Cardiac septum (tissue), 1 donor: ENCODE data around the gene DNAJC5. TPM values are rescaled to one million over a fixed set of nuclear protein-coding genes. Genes with fewer than 3 reads are reported as not detected.
A peak's percentile ranks its signal among the peaks of the same experiment; 100 is the strongest.

Experiments
- DNase-seq: peaks from one replicate; pipeline ENCODE4 v3.0.0-alpha.2; 2020; ENCODE audit warnings: low spot score
- intact Hi-C: fragments of 100-400 bp; cut with DNase I; formaldehyde crosslinking; loops from one replicate; pipeline ENCODE4 v1.14.0; 2022
- total RNA-seq: library from RNA; stranded (reverse); fragmentation: NEBNext Ultra II Directional; extraction: Animal tissue kit (Norgen Biotek cat#: 25700); gene quantifications from one replicate; pipeline ENCODE4 v1.2.1, GENCODE V29; 2021
- donor health status: DM: no; HTN: no; CAD: no.

DNAJC5 gene
- total RNA-seq, 1 donor from 2014 or later: 36.1 TPM

- no peak for DNase-seq
- intact Hi-C loops: no loop called here
These were observed 13.3 kb upstream of the DNAJC5 start for GRCh38 chr20:63881451-63882226.

DNA sequence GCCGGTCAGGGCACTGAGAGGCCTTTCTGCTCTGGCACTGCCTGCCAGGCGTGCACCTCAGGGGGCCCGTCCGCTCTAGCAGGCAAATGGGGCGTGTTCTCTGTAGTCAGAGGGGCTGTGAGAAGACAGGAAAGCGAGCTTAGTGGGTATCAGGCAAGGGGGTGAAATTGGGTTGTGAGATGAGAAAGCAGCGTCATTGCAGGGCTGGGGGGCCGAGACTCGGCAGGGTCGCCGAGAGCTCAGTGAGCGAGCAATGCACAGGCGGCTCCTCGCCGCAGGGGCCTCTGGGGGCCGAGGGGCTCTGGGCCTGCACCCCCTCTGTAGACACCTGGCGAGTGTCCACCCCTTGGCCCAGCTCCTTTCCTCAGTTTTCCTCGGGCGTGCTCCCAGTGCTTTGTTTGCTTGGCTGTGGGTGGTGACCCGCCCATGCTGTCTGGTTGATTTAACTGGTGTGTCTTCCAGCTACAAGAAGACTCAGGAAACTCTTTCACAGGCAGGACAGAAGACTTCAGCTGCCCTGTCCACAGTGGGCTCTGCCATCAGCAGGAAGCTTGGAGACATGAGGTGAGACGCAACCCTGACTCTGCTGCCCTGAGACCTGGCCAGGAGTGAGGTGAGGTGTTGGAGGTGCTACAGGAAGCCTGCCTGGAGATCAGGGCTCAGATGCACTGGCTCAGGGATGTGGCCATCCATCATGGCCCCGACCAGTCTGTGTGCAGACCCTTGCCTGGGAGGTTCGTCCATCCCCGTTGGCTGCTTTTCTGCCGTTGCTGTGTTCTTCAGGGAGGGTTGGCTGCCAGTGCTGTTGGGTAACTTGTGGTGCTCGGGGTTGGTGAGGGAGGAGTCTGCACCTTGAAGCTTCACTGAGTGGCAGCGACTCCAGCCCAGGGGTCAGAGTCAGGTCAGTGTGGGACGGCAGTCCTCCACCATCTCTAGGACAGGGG lies 12.4 kb upstream of the DNAJC5 start:
- no peak for DNase-seq
- intact Hi-C loops: no loop called here

GRCh38 chr20:63883201-63883593 lies 11.7 kb upstream of the DNAJC5 start:
- intact Hi-C loops: no loop called here
- no peak for DNase-seq

GRCh38 chr20:63884506-63885263 lies 10.2 kb upstream of the DNAJC5 start:
- no peak for DNase-seq
- intact Hi-C loops: no loop called here

DNA sequence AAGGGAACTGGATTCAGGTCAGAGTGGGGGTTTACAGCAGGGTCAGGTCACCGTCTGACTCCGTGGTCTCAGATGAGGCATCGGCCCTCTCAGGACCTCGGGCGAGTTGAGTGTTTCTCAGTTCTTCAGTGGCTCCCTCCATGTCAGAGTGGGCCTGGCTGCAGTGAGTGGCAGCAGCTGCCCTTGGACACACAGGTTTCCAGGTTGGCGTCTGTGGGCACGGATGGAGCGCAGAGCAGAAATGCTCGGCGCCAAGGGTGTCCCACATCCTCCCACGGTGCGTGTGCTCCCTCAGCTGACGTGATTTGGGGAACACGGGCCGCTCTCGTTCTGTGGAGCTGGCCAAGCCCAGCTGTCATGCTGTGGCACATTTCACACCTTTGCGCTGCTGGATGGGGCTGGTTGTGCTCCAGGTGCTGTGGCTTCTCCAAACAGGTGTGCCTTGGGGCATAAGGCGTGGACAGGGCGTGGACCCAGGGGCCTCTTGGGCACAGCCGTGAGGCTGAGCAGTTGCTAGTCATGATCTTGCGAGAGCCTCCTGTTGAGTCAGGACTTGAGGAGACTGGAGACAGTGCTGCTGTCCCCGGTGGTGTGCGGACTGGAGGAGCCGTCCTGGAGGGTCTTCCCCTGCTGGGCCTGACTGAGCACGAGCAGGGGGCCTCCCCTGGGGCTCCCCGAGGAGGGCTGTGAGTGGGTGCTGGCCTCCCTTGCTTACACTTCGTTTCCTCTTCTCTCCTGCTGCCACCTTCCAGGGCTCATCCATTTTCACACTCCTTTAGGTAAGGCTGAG lies 9.5 kb upstream of the DNAJC5 start:
- intact Hi-C loops: no loop called here
- DNase-seq: no peak

- intact Hi-C loops: no loop called here
- DNase-seq: no peak
These were observed 8.9 kb upstream of the DNAJC5 start for GRCh38 chr20:63886054-63886419.

GRCh38 chr20:63886921-63887320 lies 8.0 kb upstream of the DNAJC5 start:
- no peak for DNase-seq
- intact Hi-C loops: no loop called here

DNA sequence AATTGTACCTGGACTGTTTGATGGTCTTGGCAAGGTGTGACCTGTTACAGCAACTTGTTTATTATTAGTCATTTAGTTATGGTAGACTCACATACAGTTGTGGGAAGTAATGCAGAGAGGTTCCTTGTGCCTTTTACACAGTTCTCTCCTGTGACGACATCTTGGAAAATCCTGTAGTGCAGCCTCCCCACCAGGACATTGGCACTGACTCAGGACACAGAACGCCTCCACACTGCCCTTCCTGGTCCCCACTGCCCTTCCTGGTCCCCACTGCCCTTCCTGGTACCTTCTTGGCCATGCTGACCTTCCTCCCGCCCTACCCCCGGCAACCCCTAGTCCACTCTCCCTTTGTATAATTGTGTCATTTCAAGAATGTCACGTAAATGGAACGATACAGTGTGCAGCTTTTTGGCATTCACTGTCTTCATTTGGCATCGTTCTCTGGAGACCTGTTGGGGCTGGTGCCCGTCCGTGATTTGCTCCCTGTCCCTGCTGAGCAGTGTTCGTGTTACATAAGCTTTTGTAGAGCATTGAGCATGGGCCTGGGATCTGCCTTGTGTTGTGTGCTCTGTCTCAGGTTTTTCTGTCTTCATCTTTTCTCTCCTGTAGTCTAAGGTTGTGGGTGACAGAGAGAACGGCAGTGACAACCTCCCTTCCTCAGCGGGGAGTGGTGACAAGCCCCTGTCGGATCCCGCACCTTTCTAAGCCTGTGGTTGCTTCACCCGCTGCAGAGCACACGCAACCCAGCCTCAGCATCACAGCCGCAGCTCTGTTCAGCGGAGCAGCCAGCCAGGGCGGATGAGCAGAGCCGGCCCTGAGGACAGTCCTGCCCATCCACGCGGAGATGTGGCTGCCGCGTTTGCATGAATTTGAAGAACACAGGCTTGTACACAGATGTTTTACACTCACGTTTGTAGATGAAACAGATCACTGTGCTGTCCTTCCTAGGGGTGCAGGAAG lies 5.4 kb upstream of the DNAJC5 start:
- intact Hi-C loops: no loop called here
- DNase-seq: no peak

- intact Hi-C loops: no loop called here
- no peak for DNase-seq
These were observed 4.7 kb upstream of the DNAJC5 start for GRCh38 chr20:63890201-63890576.

- intact Hi-C loops: no loop called here
- DNase-seq: no peak
These were observed 4.3 kb upstream of the DNAJC5 start for GRCh38 chr20:63890616-63891015.

- intact Hi-C loops: no loop called here
These were observed 3.6 kb upstream of the DNAJC5 start for GRCh38 chr20:63891061-63892002.

DNA sequence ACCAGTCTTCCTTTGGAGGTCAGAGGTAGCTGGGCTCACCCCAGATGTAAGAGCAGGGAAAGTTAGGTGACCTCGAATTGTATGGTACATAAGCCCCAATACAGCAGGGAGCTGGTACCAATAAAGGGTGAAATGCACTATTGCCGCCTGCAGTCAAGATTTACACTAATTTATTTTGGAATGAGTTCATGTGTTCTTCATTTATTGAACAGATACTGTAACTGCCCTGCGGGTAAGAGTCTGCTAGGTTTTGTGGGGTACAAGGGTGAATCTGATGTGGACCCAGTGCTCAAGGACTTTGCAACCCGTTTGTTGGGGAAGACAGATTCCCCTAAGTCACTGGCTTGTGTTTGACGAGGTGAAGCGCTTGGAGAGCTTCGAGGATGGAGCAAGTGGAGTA lies 2.5 kb upstream of the DNAJC5 start:
- no peak for DNase-seq
- intact Hi-C loops: no loop called here

More at GRCh38 chr20:63891061-63892002, 3.6 kb upstream of the DNAJC5 start:
- DNase-seq: no peak

GRCh38 chr20:63893999-63894357 lies 948 bp upstream of the DNAJC5 start:
- no peak for DNase-seq
- intact Hi-C loops: no loop called here

DNA sequence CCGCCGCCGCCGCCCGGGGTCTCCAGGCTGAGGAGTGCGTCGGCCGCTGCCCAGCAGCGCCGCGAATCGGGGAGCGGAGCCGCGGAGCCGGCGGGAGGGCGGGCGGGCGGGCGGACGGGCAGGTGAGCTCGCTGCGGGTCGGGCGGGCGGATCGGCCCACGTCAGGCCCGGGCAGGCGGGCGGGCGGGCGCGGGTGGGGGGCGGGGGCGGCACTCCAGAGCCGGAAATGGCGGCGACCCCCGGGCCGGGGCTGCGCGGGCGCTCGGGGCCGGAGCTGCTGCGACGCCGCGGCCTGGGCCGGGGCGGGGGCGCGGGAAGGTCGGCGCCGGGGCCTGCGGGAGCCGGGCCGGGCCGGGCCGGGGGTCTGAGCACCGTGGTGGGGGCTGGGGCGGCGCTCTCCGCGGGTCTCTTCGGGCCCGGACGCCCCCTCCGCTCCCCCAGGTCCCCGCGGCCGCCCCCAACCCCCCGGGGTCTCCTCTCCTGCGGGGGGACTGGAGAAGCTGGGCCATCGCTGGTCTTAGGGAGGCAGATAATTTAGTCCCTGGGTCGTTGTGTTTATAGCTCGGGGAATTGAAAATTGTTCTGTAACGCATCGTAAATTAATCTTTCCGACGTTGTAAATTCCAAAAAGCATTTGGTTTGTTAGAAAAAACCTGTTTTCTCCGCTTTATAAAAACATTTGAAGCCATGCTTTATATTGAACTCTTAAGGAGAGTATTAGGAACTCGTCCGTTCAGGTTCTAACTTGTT lies 451 bp downstream of the DNAJC5 start:
- DNase-seq: no peak
- intact Hi-C loops: no loop called here

DNA sequence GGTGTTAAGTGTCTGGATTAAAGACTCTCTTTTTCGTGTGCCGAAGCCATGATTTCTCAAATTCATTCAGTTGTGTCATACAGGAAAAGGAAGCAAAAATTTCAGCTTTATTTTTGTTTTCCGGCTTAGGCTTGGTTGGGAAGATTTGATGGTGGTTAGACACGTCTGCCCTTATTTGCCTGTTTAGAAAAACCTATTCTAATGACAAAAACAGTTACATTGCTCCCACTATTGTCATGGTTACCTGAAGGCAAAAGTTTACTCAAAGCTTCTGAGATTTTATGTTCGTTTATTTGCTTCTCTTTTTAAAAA lies 982 bp downstream of the DNAJC5 start:
- intact Hi-C loops: no loop called here

GRCh38 chr20:63896264-63897105 lies 1.6 kb downstream of the DNAJC5 start:
- peak; percentile 81 for DNase-seq
- intact Hi-C loops: no loop called here

More for the DNA sequence above, 982 bp downstream of the DNAJC5 start:
- DNase-seq: no peak
